ENCODE data around the gene APLP2. TPM values are rescaled to one million over a fixed set of nuclear protein-coding genes. Genes with fewer than 3 reads are reported as not detected.

The APLP2 gene
- total and polyA plus RNA-seq, 5 donors from 2014 or later, result 53.3 to 86.6 (median 73.9) TPM

GRCh38 chr11:130178441-130179339 is 109.0 kb downstream of the APLP2 start:
- Mint-ChIP-seq H3K27me3 (no peaks in the 10 kb centered on the region), H3K27ac (no peak overlapping the region), H3K4me3 (no peak overlapping the region), H3K9me3 (peaks cover 0 to 5% (median 0%) of the 10 kb centered on the region in 7 donors), H3K4me1 (no peaks in the 10 kb centered on the region), H3K36me3 (no peaks in the 10 kb centered on the region)
- Histone ChIP-seq H3K4me1 (ENCODE audit: control insufficient read depth, insufficient read depth, low read length, poor library complexity, severe bottlenecking) (no peaks in the 10 kb centered on the region), H3K27me3 (ENCODE audit: control insufficient read depth, insufficient read depth, low read length) (no peaks in the 10 kb centered on the region), H3K9me3 (ENCODE audit: control insufficient read depth in 2 of 2, low read length in 2 of 2) (no peaks in the 10 kb centered on the region), H3K4me3 (ENCODE audit: low read depth, low read length) (no peak overlapping the region), H3K27ac (ENCODE audit: insufficient read depth, low read length, poor library complexity, severe bottlenecking) (no peak overlapping the region), H3K36me3 (ENCODE audit: control insufficient read depth, insufficient read depth, low read length) (no peaks in the 10 kb centered on the region)
- ATAC-seq (ENCODE audit: low read depth in 2 of 2) (no peak), DNase-seq (no peak)

GRCh38 chr11:130179396-130180306 is 110.0 kb downstream of the APLP2 start:
- Histone ChIP-seq H3K36me3 (ENCODE audit: control insufficient read depth, insufficient read depth, low read length) (no peaks in the 10 kb centered on the region), H3K4me3 (ENCODE audit: low read depth, low read length) (no peak overlapping the region), H3K4me1 (ENCODE audit: control insufficient read depth, insufficient read depth, low read length, poor library complexity, severe bottlenecking) (no peaks in the 10 kb centered on the region), H3K27me3 (ENCODE audit: control insufficient read depth, insufficient read depth, low read length) (no peaks in the 10 kb centered on the region), H3K27ac (ENCODE audit: insufficient read depth, low read length, poor library complexity, severe bottlenecking) (no peak overlapping the region), H3K9me3 (ENCODE audit: control insufficient read depth in 2 of 2, low read length in 2 of 2) (no peaks in the 10 kb centered on the region)
- H3K27me3 Mint-ChIP-seq, result no peaks in the 10 kb centered on the region
- DNase-seq, result no peak
- H3K9me3 Mint-ChIP-seq, result peaks cover 0 to 4% (median 0%) of the 10 kb centered on the region in 7 donors
- no peak overlapping the region for H3K27ac Mint-ChIP-seq
- ATAC-seq (ENCODE audit: low read depth in 2 of 2), result no peak
- no peaks in the 10 kb centered on the region for H3K36me3 Mint-ChIP-seq
- H3K4me3 Mint-ChIP-seq, result no peak overlapping the region
- no peaks in the 10 kb centered on the region for H3K4me1 Mint-ChIP-seq

- Mint-ChIP-seq H3K27ac (peak overlapping the region in 1 of 3 donors; percentile 42), H3K9me3 (no peaks in the 10 kb centered on the region), H3K4me1 (no peaks in the 10 kb centered on the region), H3K36me3 (no peaks in the 10 kb centered on the region), H3K27me3 (no peaks in the 10 kb centered on the region), H3K4me3 (no peak overlapping the region)
- Histone ChIP-seq H3K4me3 (ENCODE audit: low read depth, low read length) (no peak overlapping the region), H3K4me1 (ENCODE audit: control insufficient read depth, insufficient read depth, low read length, poor library complexity, severe bottlenecking) (no peaks in the 10 kb centered on the region), H3K27me3 (ENCODE audit: control insufficient read depth, insufficient read depth, low read length) (no peaks in the 10 kb centered on the region), H3K9me3 (ENCODE audit: control insufficient read depth in 2 of 2, low read length in 2 of 2) (no peaks in the 10 kb centered on the region), H3K36me3 (ENCODE audit: control insufficient read depth, insufficient read depth, low read length) (no peaks in the 10 kb centered on the region), H3K27ac (ENCODE audit: insufficient read depth, low read length, poor library complexity, severe bottlenecking) (no peak overlapping the region)
- ATAC-seq (ENCODE audit: low read depth in 2 of 2) (no peak), DNase-seq (no peak)
Observed at GRCh38 chr11:130180491-130180890, 110.8 kb downstream of the APLP2 start.

GRCh38 chr11:130180896-130181294 is 111.2 kb downstream of the APLP2 start:
- H3K27me3 Mint-ChIP-seq, result no peaks in the 10 kb centered on the region
- H3K9me3 ChIP-seq (ENCODE audit: control insufficient read depth in 2 of 2, low read length in 2 of 2), result no peaks in the 10 kb centered on the region
- no peaks in the 10 kb centered on the region for H3K4me1 ChIP-seq (ENCODE audit: control insufficient read depth, insufficient read depth, low read length, poor library complexity, severe bottlenecking)
- H3K27me3 ChIP-seq (ENCODE audit: control insufficient read depth, insufficient read depth, low read length), result no peaks in the 10 kb centered on the region
- DNase-seq (no peak), ATAC-seq (ENCODE audit: low read depth in 2 of 2) (no peak)
- no peaks in the 10 kb centered on the region for H3K36me3 ChIP-seq (ENCODE audit: control insufficient read depth, insufficient read depth, low read length)
- no peak overlapping the region for H3K27ac Mint-ChIP-seq
- no peaks in the 10 kb centered on the region for H3K9me3 Mint-ChIP-seq
- no peak overlapping the region for H3K4me3 Mint-ChIP-seq
- no peaks in the 10 kb centered on the region for H3K4me1 Mint-ChIP-seq
- H3K36me3 Mint-ChIP-seq, result no peaks in the 10 kb centered on the region
- H3K4me3 ChIP-seq (ENCODE audit: low read depth, low read length), result no peak overlapping the region
- no peak overlapping the region for H3K27ac ChIP-seq (ENCODE audit: insufficient read depth, low read length, poor library complexity, severe bottlenecking)

- H3K4me1 Mint-ChIP-seq, result no peaks in the 10 kb centered on the region
- no peak overlapping the region for H3K4me3 Mint-ChIP-seq
- ATAC-seq (ENCODE audit: low read depth in 2 of 2) (peak in 1 of 2 donors; percentile 18), DNase-seq (no peak)
- peak overlapping the region in 1 of 3 donors; percentile 88 for H3K27ac Mint-ChIP-seq
- no peaks in the 10 kb centered on the region for H3K9me3 Mint-ChIP-seq
- Histone ChIP-seq H3K4me1 (ENCODE audit: control insufficient read depth, insufficient read depth, low read length, poor library complexity, severe bottlenecking) (no peaks in the 10 kb centered on the region), H3K27ac (ENCODE audit: insufficient read depth, low read length, poor library complexity, severe bottlenecking) (no peak overlapping the region), H3K9me3 (ENCODE audit: control insufficient read depth in 2 of 2, low read length in 2 of 2) (no peaks in the 10 kb centered on the region), H3K4me3 (ENCODE audit: low read depth, low read length) (no peak overlapping the region), H3K36me3 (ENCODE audit: control insufficient read depth, insufficient read depth, low read length) (no peaks in the 10 kb centered on the region), H3K27me3 (ENCODE audit: control insufficient read depth, insufficient read depth, low read length) (no peaks in the 10 kb centered on the region)
- no peaks in the 10 kb centered on the region for H3K27me3 Mint-ChIP-seq
- no peaks in the 10 kb centered on the region for H3K36me3 Mint-ChIP-seq
Observed at GRCh38 chr11:130181295-130182272, 111.9 kb downstream of the APLP2 start.

GRCh38 chr11:130183878-130184610 is 114.3 kb downstream of the APLP2 start:
- no peaks in the 10 kb centered on the region for H3K36me3 ChIP-seq (ENCODE audit: control insufficient read depth, insufficient read depth, low read length)
- no peaks in the 10 kb centered on the region for H3K9me3 Mint-ChIP-seq
- H3K4me1 Mint-ChIP-seq, result no peaks in the 10 kb centered on the region
- no peak overlapping the region for H3K4me3 Mint-ChIP-seq
- no peak overlapping the region for H3K27ac ChIP-seq (ENCODE audit: insufficient read depth, low read length, poor library complexity, severe bottlenecking)
- no peak overlapping the region for H3K27ac Mint-ChIP-seq
- no peaks in the 10 kb centered on the region for H3K9me3 ChIP-seq (ENCODE audit: control insufficient read depth in 2 of 2, low read length in 2 of 2)
- no peaks in the 10 kb centered on the region for H3K27me3 Mint-ChIP-seq
- no peak overlapping the region for H3K4me3 ChIP-seq (ENCODE audit: low read depth, low read length)
- no peak for DNase-seq
- H3K36me3 Mint-ChIP-seq, result no peaks in the 10 kb centered on the region
- no peaks in the 10 kb centered on the region for H3K27me3 ChIP-seq (ENCODE audit: control insufficient read depth, insufficient read depth, low read length)
- no peaks in the 10 kb centered on the region for H3K4me1 ChIP-seq (ENCODE audit: control insufficient read depth, insufficient read depth, low read length, poor library complexity, severe bottlenecking)
- no peak for ATAC-seq (ENCODE audit: low read depth in 2 of 2)

All from CD4-positive, CD25-positive, alpha-beta regulatory T cell (primary cell).